SH-SY5Y (cell line): Measurements from ENCODE around the gene PNPLA5.

Experiments
- GATA2 ChIP-seq: IDR thresholded peaks from 2 replicates; pipeline ENCODE4 v1.6.1; 2011; ENCODE audit warnings: mild to moderate bottlenecking, low read depth, low read length
- GATA3 ChIP-seq: IDR thresholded peaks from 2 replicates; pipeline ENCODE4 v1.6.1; 2011; ENCODE audit warnings: low read depth, mild to moderate bottlenecking, low read length, moderate library complexity

DNA sequence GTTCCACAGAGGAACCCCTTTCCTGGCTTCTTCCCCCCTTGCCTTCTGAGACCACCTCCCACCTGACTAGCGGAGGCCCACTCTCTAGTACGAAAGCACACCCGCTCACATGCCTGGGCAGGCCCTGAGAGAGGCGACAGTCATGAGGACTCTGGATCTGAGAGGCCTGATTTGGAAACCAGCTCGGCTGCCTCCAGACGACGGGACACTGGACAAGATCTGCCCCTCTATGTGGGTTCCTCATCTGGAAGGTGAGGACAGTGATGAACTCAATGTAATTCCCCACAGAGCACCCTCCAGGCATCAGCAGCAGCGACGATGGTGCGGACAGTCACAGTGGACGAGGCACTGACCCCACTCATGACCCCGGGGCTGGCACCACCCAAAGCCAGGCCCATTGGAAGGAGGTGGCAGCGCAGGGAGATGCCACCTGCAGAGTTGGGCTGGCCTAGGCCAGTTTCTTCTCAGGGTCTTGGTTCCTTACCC lies 37.0 kb downstream of the PNPLA5 start:
- TF ChIP-seq GATA2 (no peak), GATA3 (no peak)
